Stomach (tissue), 4 donors: ENCODE results near the gene MCRIP1.

Experiments used
- EP300 ChIP-seq: sonication (generic); formaldehyde crosslinking; IDR thresholded peaks from one replicate; pipeline ENCODE4 v1.6.1; 2017; ENCODE audit warnings: antibody characterized with exemption
- TF ChIP-seq, protein P1 (sequence below), 7 experiments: fragments of 450-650 bp in 4 of 7; fragments of 200-600 bp in 3 of 7; sonication (generic) in 3 of 7; IDR thresholded peaks; one replicate each; pipeline ENCODE4 v1.5.1; 2016 to 2019; ENCODE audit warnings: antibody characterized with exemption in 7 of 7, control low read depth in 2 of 7, mild to moderate bottlenecking in 1 of 7

DNA sequence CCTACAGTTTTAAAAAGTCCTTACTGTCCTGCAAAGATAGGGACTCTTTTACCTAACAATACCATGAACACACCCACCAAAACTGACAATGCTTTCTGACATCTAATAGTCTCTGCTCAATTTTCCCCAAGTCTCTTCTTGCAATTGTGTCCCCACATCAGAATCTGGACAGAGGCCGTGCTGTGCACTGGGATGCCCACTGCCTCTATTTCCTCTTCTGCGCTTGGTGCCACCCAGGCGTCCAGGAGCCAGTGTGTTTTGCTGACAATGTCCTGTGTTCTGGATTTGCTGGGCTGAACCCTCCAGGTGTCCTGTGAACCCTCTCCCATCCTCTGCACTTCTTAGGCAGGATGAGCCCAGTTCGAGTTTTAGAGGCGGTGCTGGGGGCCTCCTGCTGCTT lies 44.5 kb upstream of the MCRIP1 start:
- TF ChIP-seq, protein P1, sequence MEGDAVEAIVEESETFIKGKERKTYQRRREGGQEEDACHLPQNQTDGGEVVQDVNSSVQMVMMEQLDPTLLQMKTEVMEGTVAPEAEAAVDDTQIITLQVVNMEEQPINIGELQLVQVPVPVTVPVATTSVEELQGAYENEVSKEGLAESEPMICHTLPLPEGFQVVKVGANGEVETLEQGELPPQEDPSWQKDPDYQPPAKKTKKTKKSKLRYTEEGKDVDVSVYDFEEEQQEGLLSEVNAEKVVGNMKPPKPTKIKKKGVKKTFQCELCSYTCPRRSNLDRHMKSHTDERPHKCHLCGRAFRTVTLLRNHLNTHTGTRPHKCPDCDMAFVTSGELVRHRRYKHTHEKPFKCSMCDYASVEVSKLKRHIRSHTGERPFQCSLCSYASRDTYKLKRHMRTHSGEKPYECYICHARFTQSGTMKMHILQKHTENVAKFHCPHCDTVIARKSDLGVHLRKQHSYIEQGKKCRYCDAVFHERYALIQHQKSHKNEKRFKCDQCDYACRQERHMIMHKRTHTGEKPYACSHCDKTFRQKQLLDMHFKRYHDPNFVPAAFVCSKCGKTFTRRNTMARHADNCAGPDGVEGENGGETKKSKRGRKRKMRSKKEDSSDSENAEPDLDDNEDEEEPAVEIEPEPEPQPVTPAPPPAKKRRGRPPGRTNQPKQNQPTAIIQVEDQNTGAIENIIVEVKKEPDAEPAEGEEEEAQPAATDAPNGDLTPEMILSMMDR (IDR thresholded peaks at IDR 0.05), result no peak
- no peak for TF ChIP-seq EP300
